ENCODE measurements around the gene CPSF6. TPM values are rescaled to one million over a fixed set of nuclear protein-coding genes. Genes with fewer than 3 reads are reported as not detected.
"Not testable (repeated sequence)": the region's sequence is repeated elsewhere in the genome, so short reads cannot be mapped to it uniquely, and the experiment has no call there.

Gene CPSF6
- total RNA-seq, 2 experiments from 2014 or later, result 94.1 to 98.9 TPM

GRCh38 chr12:69298947-69299346, 59.6 kb downstream of the CPSF6 start:
- intact Hi-C loops (cut with micrococcal nuclease), result no loop called here
- Mint-ChIP-seq H3K9me3 (peaks cover 2% of the 10 kb centered on the region), H3K4me3 (no peak overlapping the region), H3K36me3 (ENCODE audit: low read depth) (no peaks in the 10 kb centered on the region), H3K4me1 (ENCODE audit: low read depth) (no peaks in the 10 kb centered on the region), H3K27ac (no peak overlapping the region), H3K27me3 (peaks cover 6% of the 10 kb centered on the region)
- CTCF ChIA-PET, result interaction anchor here (1.2 to 1.7 kb wide), 2 partner anchors 9 to 272 kb away, joined by 3 to 6 read pairs; no protein-coding TSS in a partner anchor
- ATAC-seq (no peak), DNase-seq (no peak)
- POLR2A ChIA-PET, result no interaction called here
- no peak for TF ChIP-seq CTCF (IDR thresholded peaks at IDR 0.05)

- POLR2A ChIA-PET, result no interaction called here
- Mint-ChIP-seq H3K27ac (no peak overlapping the region), H3K4me3 (no peak overlapping the region), H3K36me3 (ENCODE audit: low read depth) (peaks cover 4% of the 10 kb centered on the region), H3K4me1 (ENCODE audit: low read depth) (no peaks in the 10 kb centered on the region), H3K9me3 (peaks cover 14% of the 10 kb centered on the region), H3K27me3 (peaks cover 2% of the 10 kb centered on the region)
- CTCF ChIA-PET, result no interaction called here
- ATAC-seq (no peak), DNase-seq (no peak)
- no peak for TF ChIP-seq CTCF (IDR thresholded peaks at IDR 0.05)
- intact Hi-C loops (cut with micrococcal nuclease), result no loop called here
Observed at GRCh38 chr12:69304284-69304683, 64.9 kb downstream of the CPSF6 start.

GRCh38 chr12:69309461-69309860, 70.1 kb downstream of the CPSF6 start:
- ATAC-seq, result no peak
- no peak for TF ChIP-seq CTCF (IDR thresholded peaks at IDR 0.05)
- Mint-ChIP-seq H3K36me3 (ENCODE audit: low read depth) (peaks cover 1% of the 10 kb centered on the region), H3K4me3 (no peak overlapping the region), H3K27me3 (peaks cover 2% of the 10 kb centered on the region), H3K4me1 (ENCODE audit: low read depth) (no peaks in the 10 kb centered on the region), H3K9me3 (peaks cover 13% of the 10 kb centered on the region), H3K27ac (no peak overlapping the region)
- DNase-seq, result no peak
- intact Hi-C loops (cut with micrococcal nuclease), result no loop called here
- ChIA-PET POLR2A (no interaction called here), CTCF (no interaction called here)

- Mint-ChIP-seq H3K36me3 (ENCODE audit: low read depth) (no peaks in the 10 kb centered on the region), H3K4me1 (ENCODE audit: low read depth) (no peaks in the 10 kb centered on the region), H3K4me3 (no peak overlapping the region), H3K27me3 (no peaks in the 10 kb centered on the region), H3K9me3 (peaks cover 7% of the 10 kb centered on the region), H3K27ac (no peak overlapping the region)
- DNase-seq (no peak), ATAC-seq (no peak)
- ChIA-PET CTCF (no interaction called here), POLR2A (no interaction called here)
- intact Hi-C loops (cut with micrococcal nuclease), result no loop called here
- TF ChIP-seq CTCF (IDR thresholded peaks at IDR 0.05), result no peak
Observed at GRCh38 chr12:69313209-69313608, 73.8 kb downstream of the CPSF6 start.

- H3K27me3 Mint-ChIP-seq; H3K4me1 Mint-ChIP-seq (ENCODE audit: low read depth); H3K36me3 Mint-ChIP-seq (ENCODE audit: low read depth); DNase-seq; intact Hi-C loops (cut with micrococcal nuclease); H3K4me3 Mint-ChIP-seq; H3K27ac Mint-ChIP-seq; ATAC-seq; CTCF ChIA-PET; POLR2A ChIA-PET: not testable (repeated sequence)
- peaks cover 12% of the 10 kb centered on the region for H3K9me3 Mint-ChIP-seq
Observed at GRCh38 chr12:69316784-69317183, 77.4 kb downstream of the CPSF6 start.

- CTCF ChIA-PET; H3K27me3 Mint-ChIP-seq; DNase-seq; H3K36me3 Mint-ChIP-seq (ENCODE audit: low read depth); POLR2A ChIA-PET; H3K4me1 Mint-ChIP-seq (ENCODE audit: low read depth); ATAC-seq; H3K4me3 Mint-ChIP-seq; intact Hi-C loops (cut with micrococcal nuclease); H3K27ac Mint-ChIP-seq: not testable (repeated sequence)
- H3K9me3 Mint-ChIP-seq, result peaks cover 12% of the 10 kb centered on the region
Observed at GRCh38 chr12:69317233-69317632, 77.9 kb downstream of the CPSF6 start.
